ENCODE data around the gene DIS3L2.

DNA sequence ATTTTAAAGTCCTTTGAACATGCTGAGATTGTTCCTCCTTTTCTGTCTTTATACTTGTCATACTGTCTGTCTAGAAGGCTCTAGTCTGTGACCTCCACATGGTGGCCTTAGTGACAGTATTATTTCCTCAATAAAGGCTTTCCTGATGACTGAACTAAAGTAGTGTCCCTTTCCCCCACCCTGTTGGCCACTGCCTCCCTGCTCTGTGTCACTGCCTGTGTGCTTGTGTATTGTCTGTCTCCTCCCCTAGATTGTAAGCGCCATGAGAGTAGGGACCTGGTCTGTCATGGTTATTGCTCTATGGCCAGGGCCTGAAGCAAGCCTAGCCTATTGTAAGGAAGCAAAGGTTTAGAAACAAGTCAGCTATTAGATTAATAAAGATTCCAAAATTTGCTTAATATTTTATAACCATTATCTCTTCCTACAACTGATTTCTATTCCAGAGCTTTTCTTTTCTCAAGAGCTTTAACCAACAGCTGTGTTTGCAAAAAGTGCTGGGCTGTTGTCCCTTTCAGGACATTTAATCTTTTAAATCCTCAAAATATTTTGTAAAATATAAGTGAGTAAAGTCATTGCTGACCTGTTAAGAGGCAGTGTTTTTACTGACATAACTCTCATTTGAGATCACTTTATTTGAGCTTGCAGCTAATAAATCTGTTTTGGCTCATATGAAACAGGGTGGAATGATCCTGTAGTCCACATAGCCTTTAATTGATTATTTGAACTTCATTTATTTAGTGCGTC, 35.5 kb downstream of the DIS3L2 start:
- TF ChIP-seq, protein P1, sequence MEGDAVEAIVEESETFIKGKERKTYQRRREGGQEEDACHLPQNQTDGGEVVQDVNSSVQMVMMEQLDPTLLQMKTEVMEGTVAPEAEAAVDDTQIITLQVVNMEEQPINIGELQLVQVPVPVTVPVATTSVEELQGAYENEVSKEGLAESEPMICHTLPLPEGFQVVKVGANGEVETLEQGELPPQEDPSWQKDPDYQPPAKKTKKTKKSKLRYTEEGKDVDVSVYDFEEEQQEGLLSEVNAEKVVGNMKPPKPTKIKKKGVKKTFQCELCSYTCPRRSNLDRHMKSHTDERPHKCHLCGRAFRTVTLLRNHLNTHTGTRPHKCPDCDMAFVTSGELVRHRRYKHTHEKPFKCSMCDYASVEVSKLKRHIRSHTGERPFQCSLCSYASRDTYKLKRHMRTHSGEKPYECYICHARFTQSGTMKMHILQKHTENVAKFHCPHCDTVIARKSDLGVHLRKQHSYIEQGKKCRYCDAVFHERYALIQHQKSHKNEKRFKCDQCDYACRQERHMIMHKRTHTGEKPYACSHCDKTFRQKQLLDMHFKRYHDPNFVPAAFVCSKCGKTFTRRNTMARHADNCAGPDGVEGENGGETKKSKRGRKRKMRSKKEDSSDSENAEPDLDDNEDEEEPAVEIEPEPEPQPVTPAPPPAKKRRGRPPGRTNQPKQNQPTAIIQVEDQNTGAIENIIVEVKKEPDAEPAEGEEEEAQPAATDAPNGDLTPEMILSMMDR (IDR thresholded peaks at IDR 0.05), result no peak
- TF ChIP-seq POLR2A (IDR thresholded peaks at IDR 0.05) (no peak), POLR2AphosphoS5 (IDR thresholded peaks at IDR 0.05) (no peak)
